Activated CD8-positive, alpha-beta T cell treated with anti-CD3 and anti-CD28 coated beads for 36 hours (primary cell): Measurements from ENCODE around the gene HADHA. TPM values are rescaled to one million over a fixed set of nuclear protein-coding genes. Genes with fewer than 3 reads are reported as not detected.

ENCODE experiments used
- ATAC-seq: fragments of 200-7000 bp; cut with Tn5 transposase; one replicate; pipeline ENCODE4 v1.10.0; 2021; ENCODE audit warnings: mild to moderate bottlenecking, moderate library complexity
- CTCF ChIA-PET: fragments of 350-600 bp; sonication (Branson Sonifier 250); formaldehyde crosslinking; loops from one replicate; lab custom pipeline; 2021; ENCODE audit warnings: antibody characterized with exemption; lab: Charles Lee
- POLR2A ChIA-PET: fragments of 350-600 bp; sonication (Branson Sonifier 250); formaldehyde crosslinking; loops from one replicate; lab custom pipeline; 2021; ENCODE audit warnings: antibody characterized with exemption; lab: Charles Lee
- DNase-seq: peaks from one replicate; pipeline ENCODE4 v3.0.0-alpha.2; 2020
- H3K27ac Mint-ChIP-seq: one replicate; pipeline ENCODE4 v1.8.0; 2021; ENCODE audit warnings: mild to moderate bottlenecking, mixed read lengths
- H3K27me3 Mint-ChIP-seq: one replicate; pipeline ENCODE4 v1.8.0; 2021; ENCODE audit warnings: mixed read lengths
- H3K36me3 Mint-ChIP-seq: one replicate; pipeline ENCODE4 v1.8.0; 2021; ENCODE audit warnings: low read depth, mixed read lengths
- H3K4me1 Mint-ChIP-seq: one replicate; pipeline ENCODE4 v1.8.0; 2021; ENCODE audit warnings: low read depth, mixed read lengths
- H3K4me3 Mint-ChIP-seq: one replicate; pipeline ENCODE4 v1.8.0; 2021; ENCODE audit warnings: mild to moderate bottlenecking, moderate library complexity, mixed read lengths
- H3K9me3 Mint-ChIP-seq: one replicate; pipeline ENCODE4 v1.8.0; 2021; ENCODE audit warnings: mixed read lengths
- CTCF ChIP-seq: fragments of 200-600 bp; IDR thresholded peaks from one replicate; pipeline ENCODE4 v1.8.0; 2022; ENCODE audit warnings: antibody characterized with exemption, mild to moderate bottlenecking
- intact Hi-C: fragments of 100-400 bp; cut with micrococcal nuclease; formaldehyde crosslinking; loops from one replicate; pipeline ENCODE4 v1.10.0; 2022
- total RNA-seq, 2 experiments: library from RNA; stranded (reverse); gene quantifications; one replicate each; pipeline ENCODE4 v1.2.3, GENCODE V29; 2021

Gene HADHA
- total RNA-seq, 2 experiments from 2014 or later = 118 to 120 TPM

GRCh38 chr2:26197516-26197915, 46.9 kb downstream of the HADHA start:
- H3K27me3 Mint-ChIP-seq = no peaks in the 10 kb centered on the region
- ATAC-seq (no peak), DNase-seq (no peak)
- no peak overlapping the region for H3K27ac Mint-ChIP-seq
- peaks cover 43% of the 10 kb centered on the region for H3K36me3 Mint-ChIP-seq
- ChIA-PET POLR2A (interaction anchor here (0.5 to 1.2 kb wide), 2 partner anchors 12 to 408 kb away, joined by 3 read pairs; no protein-coding TSS in a partner anchor), CTCF (interaction anchor here (1.3 kb wide), 1 partner anchor 9 kb away, joined by 4 read pairs; no protein-coding TSS in a partner anchor)
- no peak overlapping the region for H3K4me3 Mint-ChIP-seq
- no peak for TF ChIP-seq CTCF
- intact Hi-C loops = no loop called here
- no peaks in the 10 kb centered on the region for H3K4me1 Mint-ChIP-seq
- no peaks in the 10 kb centered on the region for H3K9me3 Mint-ChIP-seq

- Mint-ChIP-seq H3K4me1 (no peaks in the 10 kb centered on the region), H3K27me3 (no peaks in the 10 kb centered on the region), H3K27ac (no peak overlapping the region), H3K4me3 (no peak overlapping the region), H3K9me3 (no peaks in the 10 kb centered on the region), H3K36me3 (peaks cover 40% of the 10 kb centered on the region)
- TF ChIP-seq CTCF = no peak
- ChIA-PET POLR2A (interaction anchor here (1.2 kb wide), 1 partner anchor 12 kb away, joined by 3 read pairs; no protein-coding TSS in a partner anchor), CTCF (no interaction called here)
- ATAC-seq = no peak
- intact Hi-C loops = no loop called here
- no peak for DNase-seq
These were observed 47.6 kb downstream of the HADHA start for GRCh38 chr2:26196683-26197418.

GRCh38 chr2:26195040-26195984, 49.1 kb downstream of the HADHA start:
- ATAC-seq = no peak
- no peaks in the 10 kb centered on the region for H3K4me1 Mint-ChIP-seq
- ChIA-PET POLR2A (interaction anchor here (0.9 kb wide), 1 partner anchor 18 kb away, joined by 3 read pairs; no protein-coding TSS in a partner anchor), CTCF (interaction anchor here (3.3 kb wide), 1 partner anchor 11 kb away, joined by 12 read pairs; no protein-coding TSS in a partner anchor)
- no peak for DNase-seq
- H3K9me3 Mint-ChIP-seq = no peaks in the 10 kb centered on the region
- intact Hi-C loops = no loop called here
- TF ChIP-seq CTCF = no peak
- H3K36me3 Mint-ChIP-seq = peaks cover 37% of the 10 kb centered on the region
- H3K4me3 Mint-ChIP-seq = no peak overlapping the region
- no peaks in the 10 kb centered on the region for H3K27me3 Mint-ChIP-seq
- H3K27ac Mint-ChIP-seq = no peak overlapping the region

GRCh38 chr2:26193578-26194231, 50.7 kb downstream of the HADHA start:
- CTCF ChIA-PET = interaction anchor here (3.3 kb wide), 1 partner anchor 9 kb away, joined by 12 read pairs; no protein-coding TSS in a partner anchor
- Mint-ChIP-seq H3K4me3 (no peak overlapping the region), H3K36me3 (peaks cover 27% of the 10 kb centered on the region), H3K27ac (peak overlapping the region; percentile 36), H3K4me1 (no peaks in the 10 kb centered on the region), H3K27me3 (no peaks in the 10 kb centered on the region), H3K9me3 (no peaks in the 10 kb centered on the region)
- no peak for DNase-seq
- intact Hi-C loops = no loop called here
- POLR2A ChIA-PET = no interaction called here
- peak; percentile 24 for ATAC-seq
- no peak for TF ChIP-seq CTCF
